ENCODE data around the gene NFIB.

DNA sequence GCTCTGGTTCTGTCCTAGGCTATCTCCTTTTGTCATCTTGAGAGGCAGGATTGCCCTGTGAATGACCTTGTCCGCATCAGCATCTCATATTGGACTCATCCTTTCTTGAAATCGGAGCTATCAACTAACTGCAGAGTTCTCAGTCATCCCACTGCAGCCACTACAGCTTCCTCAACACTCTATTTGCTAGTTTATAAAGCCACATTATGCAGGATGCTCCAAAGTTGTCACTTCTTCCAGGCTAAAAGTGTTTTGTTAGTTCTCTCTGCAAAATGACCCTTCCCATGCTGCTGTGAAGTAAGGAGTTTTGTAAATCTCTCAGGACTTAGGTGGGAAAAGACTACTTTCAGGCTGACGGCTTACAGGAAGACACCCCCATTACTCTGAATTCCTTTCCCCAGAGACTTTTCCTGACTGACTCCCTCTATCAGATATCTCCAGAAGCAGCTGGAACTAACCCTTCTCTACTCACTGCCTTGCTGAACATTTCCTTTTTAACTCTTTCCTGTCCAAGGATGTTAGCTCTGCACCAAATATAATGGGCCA, 257.6 kb downstream of the NFIB start:
- TF ChIP-seq POLR2A (IDR thresholded peaks at IDR 0.05; ENCODE audit: low read depth, low read length) = no peak
- TF ChIP-seq TAF1 (IDR thresholded peaks at IDR 0.05; ENCODE audit: low read depth, low read length) = no peak
- no peak for TF ChIP-seq POLR2AphosphoS5 (IDR thresholded peaks at IDR 0.05; ENCODE audit: low read depth, low read length)
- no peak for TF ChIP-seq POU2F2 (IDR thresholded peaks at IDR 0.05; ENCODE audit: low read depth, low read length)
- no peak for TF ChIP-seq PAX5 (IDR thresholded peaks at IDR 0.05; ENCODE audit: insufficient read depth, low read length, severe bottlenecking)
